Astrocyte (in vitro differentiated cells and primary cell): ENCODE results near the gene SNPH. TPM values are rescaled to one million over a fixed set of nuclear protein-coding genes. Genes with fewer than 3 reads are reported as not detected.

ENCODE experiments used
- DNase-seq: peaks from one replicate; pipeline ENCODE4 v3.0.0-alpha.2; 2010; ENCODE audit warnings: low read depth
- FAIRE-seq: peaks from 2 replicates; lab custom pipeline; 2011; peaks lifted over from hg19 to GRCh38; lab: Jason Lieb, UNC
- H2AFZ ChIP-seq: 2 replicates; pipeline ENCODE4 v1.6.0; 2012; ENCODE audit warnings: low read depth, low read length, inconsistent platforms
- H3K27ac ChIP-seq: 2 replicates; pipeline ENCODE4 v1.5.1; 2011; ENCODE audit warnings: low read depth, low read length, inconsistent platforms
- H3K27me3 ChIP-seq: 2 replicates; pipeline ENCODE4 v1.6.0; 2011; ENCODE audit warnings: low read length, inconsistent platforms; ENCODE audit not compliant: insufficient read depth
- H3K36me3 ChIP-seq: 2 replicates; pipeline ENCODE4 v1.5.1; 2011; ENCODE audit warnings: low read length, inconsistent platforms; ENCODE audit not compliant: insufficient read depth
- H3K4me1 ChIP-seq: 2 replicates; pipeline ENCODE4 v1.5.1; 2011; ENCODE audit warnings: low read length, inconsistent platforms; ENCODE audit not compliant: insufficient read depth
- H3K4me2 ChIP-seq: 2 replicates; pipeline ENCODE4 v1.6.0; 2012; ENCODE audit warnings: low read length, inconsistent platforms
- H3K4me3 ChIP-seq: 2 replicates; pipeline ENCODE4 v1.5.1; 2011; ENCODE audit warnings: low read depth, mild to moderate bottlenecking, low read length, inconsistent platforms; ENCODE audit not compliant: insufficient read depth
- H3K79me2 ChIP-seq: 2 replicates; pipeline ENCODE4 v1.6.0; 2012; ENCODE audit warnings: mild to moderate bottlenecking, low read length, inconsistent platforms; ENCODE audit not compliant: insufficient read depth
- H3K9ac ChIP-seq: 2 replicates; pipeline ENCODE4 v1.6.0; 2012; ENCODE audit warnings: mild to moderate bottlenecking, low read length, inconsistent platforms
- H3K9me3 ChIP-seq: 2 replicates; pipeline ENCODE4 v1.5.1; 2012; ENCODE audit warnings: low read depth, mild to moderate bottlenecking, low read length, inconsistent platforms; ENCODE audit not compliant: insufficient read depth
- H4K20me1 ChIP-seq: 2 replicates; pipeline ENCODE4 v1.6.0; 2012; ENCODE audit warnings: low read length, inconsistent platforms; ENCODE audit not compliant: insufficient read depth
- H3K27ac Mint-ChIP-seq: one replicate; pipeline ENCODE4 v1.8.0; 2021; ENCODE audit warnings: mild to moderate bottlenecking, mixed read lengths; ENCODE audit not compliant: unreplicated experiment
- H3K27me3 Mint-ChIP-seq: one replicate; pipeline ENCODE4 v1.8.0; 2021; ENCODE audit warnings: low read depth, mixed read lengths; ENCODE audit not compliant: unreplicated experiment
- H3K36me3 Mint-ChIP-seq: one replicate; pipeline ENCODE4 v1.8.0; 2021; ENCODE audit warnings: low read depth, mixed read lengths; ENCODE audit not compliant: unreplicated experiment
- H3K4me1 Mint-ChIP-seq: one replicate; pipeline ENCODE4 v1.8.0; 2021; ENCODE audit warnings: low read depth, mixed read lengths; ENCODE audit not compliant: unreplicated experiment
- H3K4me3 Mint-ChIP-seq: one replicate; pipeline ENCODE4 v1.8.0; 2021; ENCODE audit warnings: mild to moderate bottlenecking, moderate library complexity, mixed read lengths; ENCODE audit not compliant: unreplicated experiment
- H3K9me3 Mint-ChIP-seq: one replicate; pipeline ENCODE4 v1.8.0; 2021; ENCODE audit warnings: mild to moderate bottlenecking, mixed read lengths; ENCODE audit not compliant: unreplicated experiment
- CTCF ChIP-seq: IDR thresholded peaks from 2 replicates; pipeline ENCODE4 v1.5.1; 2011; ENCODE audit warnings: low read depth, mild to moderate bottlenecking, inconsistent platforms, low read length, moderate library complexity; ENCODE audit not compliant: insufficient read depth
- EZH2 ChIP-seq: IDR thresholded peaks from 2 replicates; pipeline ENCODE4 v1.6.1; 2012; ENCODE audit warnings: mild to moderate bottlenecking, low read length, inconsistent platforms; ENCODE audit not compliant: insufficient read depth
- total RNA-seq: library from RNA; stranded (reverse); gene quantifications from 2 replicates; pipeline ENCODE4 v1.2.1, GENCODE V29; 2021

The SNPH gene
- total RNA-seq, 1 donor from 2014 or later = 7.9 TPM

GRCh38 chr20:1242099-1242498, 24.0 kb upstream of the SNPH start:
- Histone ChIP-seq H3K9me3 (no peaks in the 10 kb centered on the region), H3K36me3 (no peaks in the 10 kb centered on the region), H3K27me3 (peaks cover under 1% of the 10 kb centered on the region), H2AFZ (no peak overlapping the region), H3K4me2 (peak overlapping the region; percentile 27), H3K4me1 (peaks cover 4% of the 10 kb centered on the region), H3K79me2 (no peaks in the 10 kb centered on the region), H4K20me1 (no peaks in the 10 kb centered on the region), H3K27ac (no peak overlapping the region), H3K4me3 (no peak overlapping the region), H3K9ac (no peak overlapping the region)
- DNase-seq (no peak), FAIRE-seq (no peak)
- Mint-ChIP-seq H3K9me3 (no peaks in the 10 kb centered on the region), H3K4me3 (no peak overlapping the region), H3K36me3 (no peaks in the 10 kb centered on the region), H3K27me3 (peaks cover 8% of the 10 kb centered on the region), H3K4me1 (peaks cover 8% of the 10 kb centered on the region), H3K27ac (no peak overlapping the region)
- TF ChIP-seq EZH2 (no peak), CTCF (no peak)

GRCh38 chr20:1242530-1242929, 23.6 kb upstream of the SNPH start:
- H3K79me2 ChIP-seq = no peaks in the 10 kb centered on the region
- H3K9me3 Mint-ChIP-seq = no peaks in the 10 kb centered on the region
- H3K27ac ChIP-seq = no peak overlapping the region
- no peak overlapping the region for H3K27ac Mint-ChIP-seq
- peak overlapping the region; percentile 27 for H3K4me2 ChIP-seq
- no peak overlapping the region for H3K4me3 ChIP-seq
- no peaks in the 10 kb centered on the region for H4K20me1 ChIP-seq
- H3K4me1 Mint-ChIP-seq = peaks cover 8% of the 10 kb centered on the region
- no peak overlapping the region for H3K4me3 Mint-ChIP-seq
- DNase-seq = peak; percentile 95
- H2AFZ ChIP-seq = no peak overlapping the region
- TF ChIP-seq EZH2 (no peak), CTCF (no peak)
- no peak overlapping the region for H3K9ac ChIP-seq
- peaks cover 4% of the 10 kb centered on the region for H3K4me1 ChIP-seq
- peaks cover 8% of the 10 kb centered on the region for H3K27me3 Mint-ChIP-seq
- no peaks in the 10 kb centered on the region for H3K27me3 ChIP-seq
- FAIRE-seq = peak; percentile 98
- H3K9me3 ChIP-seq = no peaks in the 10 kb centered on the region
- no peaks in the 10 kb centered on the region for H3K36me3 ChIP-seq
- no peaks in the 10 kb centered on the region for H3K36me3 Mint-ChIP-seq

GRCh38 chr20:1245578-1245977, 20.5 kb upstream of the SNPH start:
- Histone ChIP-seq H3K9me3 (no peaks in the 10 kb centered on the region), H3K79me2 (no peaks in the 10 kb centered on the region), H2AFZ (no peak overlapping the region), H3K4me2 (no peak overlapping the region), H3K4me1 (peaks cover 4% of the 10 kb centered on the region), H3K4me3 (no peak overlapping the region), H4K20me1 (no peaks in the 10 kb centered on the region), H3K36me3 (no peaks in the 10 kb centered on the region), H3K9ac (no peak overlapping the region), H3K27ac (no peak overlapping the region), H3K27me3 (no peaks in the 10 kb centered on the region)
- no peak overlapping the region for H3K27ac Mint-ChIP-seq
- no peaks in the 10 kb centered on the region for H3K9me3 Mint-ChIP-seq
- no peaks in the 10 kb centered on the region for H3K36me3 Mint-ChIP-seq
- peaks cover 8% of the 10 kb centered on the region for H3K4me1 Mint-ChIP-seq
- H3K4me3 Mint-ChIP-seq = no peak overlapping the region
- no peak for TF ChIP-seq EZH2
- TF ChIP-seq CTCF = no peak
- FAIRE-seq (no peak), DNase-seq (no peak)
- peaks cover 8% of the 10 kb centered on the region for H3K27me3 Mint-ChIP-seq
